HUES6 (cell line): ENCODE data around the gene SLC15A5.

Experiments
- H3K27ac ChIP-seq: 2 replicates; pipeline ENCODE4 v1.7.0; 2013; ENCODE audit warnings: low read depth, mild to moderate bottlenecking, low read length, inconsistent platforms
- H3K27me3 ChIP-seq: 2 replicates; pipeline ENCODE4 v1.6.1; 2013; ENCODE audit warnings: low read length; ENCODE audit not compliant: control insufficient read depth, insufficient read depth
- H3K36me3 ChIP-seq: 2 replicates; pipeline ENCODE4 v1.6.1; 2013; ENCODE audit warnings: low read length; ENCODE audit not compliant: control insufficient read depth, insufficient read depth
- H3K4me1 ChIP-seq: 2 replicates; pipeline ENCODE4 v1.6.1; 2013; ENCODE audit warnings: low read length; ENCODE audit not compliant: control insufficient read depth, insufficient read depth
- H3K4me3 ChIP-seq: 2 replicates; pipeline ENCODE4 v1.5.1; 2013; ENCODE audit warnings: low read depth, low read length
- H3K9ac ChIP-seq: one replicate; pipeline ENCODE4 v1.6.1; 2013; ENCODE audit warnings: mild to moderate bottlenecking, low read length
- H3K9me3 ChIP-seq: 2 replicates; pipeline ENCODE4 v1.6.1; 2013; ENCODE audit warnings: low read depth, low read length; ENCODE audit not compliant: control insufficient read depth, insufficient read depth

Gene SLC15A5

GRCh38 chr12:16184681-16185080, 92.8 kb downstream of the SLC15A5 start:
- Histone ChIP-seq H3K9me3 (no peaks in the 10 kb centered on the region; the same call in 1 of the 2 replicates), H3K27ac (no peak overlapping the region), H3K4me3 (no peak overlapping the region), H3K4me1 (peaks cover 14% of the 10 kb centered on the region), H3K9ac (no peak overlapping the region), H3K36me3 (no peaks in the 10 kb centered on the region), H3K27me3 (no peaks in the 10 kb centered on the region)

- Histone ChIP-seq H3K4me3 (no peak overlapping the region), H3K9ac (no peak overlapping the region), H3K27me3 (no peaks in the 10 kb centered on the region), H3K27ac (no peak overlapping the region), H3K4me1 (peaks cover 14% of the 10 kb centered on the region), H3K9me3 (no peaks in the 10 kb centered on the region; the same call in 1 of the 2 replicates), H3K36me3 (no peaks in the 10 kb centered on the region)
Measured at GRCh38 chr12:16183541-16183940, 93.9 kb downstream of the SLC15A5 start.

- Histone ChIP-seq H3K36me3 (no peaks in the 10 kb centered on the region), H3K9me3 (no peaks in the 10 kb centered on the region; the same call in 1 of the 2 replicates), H3K9ac (no peak overlapping the region), H3K4me3 (no peak overlapping the region), H3K27ac (no peak overlapping the region), H3K27me3 (no peaks in the 10 kb centered on the region), H3K4me1 (no peaks in the 10 kb centered on the region)
Measured at GRCh38 chr12:16175840-16176239, 101.6 kb downstream of the SLC15A5 start.

GRCh38 chr12:16174282-16174681, 103.2 kb downstream of the SLC15A5 start:
- Histone ChIP-seq H3K9me3 (no peaks in the 10 kb centered on the region), H3K36me3 (no peaks in the 10 kb centered on the region), H3K27me3 (no peaks in the 10 kb centered on the region), H3K4me3 (no peak overlapping the region), H3K9ac (no peak overlapping the region), H3K27ac (no peak overlapping the region), H3K4me1 (no peaks in the 10 kb centered on the region)

- Histone ChIP-seq H3K27ac (no peak overlapping the region), H3K9ac (no peak overlapping the region), H3K27me3 (no peaks in the 10 kb centered on the region), H3K4me3 (no peak overlapping the region), H3K36me3 (no peaks in the 10 kb centered on the region), H3K9me3 (no peaks in the 10 kb centered on the region), H3K4me1 (no peaks in the 10 kb centered on the region)
Measured at GRCh38 chr12:16171348-16171747, 106.1 kb downstream of the SLC15A5 start.

GRCh38 chr12:16168078-16168477, 109.4 kb downstream of the SLC15A5 start:
- H3K9ac ChIP-seq = no peak overlapping the region
- no peaks in the 10 kb centered on the region; the same call in 1 of the 2 replicates for H3K4me1 ChIP-seq
- H3K27me3 ChIP-seq = no peaks in the 10 kb centered on the region
- H3K36me3 ChIP-seq = no peaks in the 10 kb centered on the region
- H3K27ac ChIP-seq = no peak overlapping the region
- H3K9me3 ChIP-seq = no peaks in the 10 kb centered on the region
- H3K4me3 ChIP-seq = no peak overlapping the region

- Histone ChIP-seq H3K9ac (no peak overlapping the region), H3K4me3 (no peak overlapping the region), H3K27ac (no peak overlapping the region), H3K36me3 (no peaks in the 10 kb centered on the region), H3K9me3 (no peaks in the 10 kb centered on the region), H3K4me1 (no peaks in the 10 kb centered on the region; the same call in 1 of the 2 replicates), H3K27me3 (no peaks in the 10 kb centered on the region)
Measured at GRCh38 chr12:16166563-16167470, 110.7 kb downstream of the SLC15A5 start.

- H3K9ac ChIP-seq = no peak overlapping the region
- no peaks in the 10 kb centered on the region for H3K27me3 ChIP-seq
- H3K9me3 ChIP-seq = no peaks in the 10 kb centered on the region
- no peaks in the 10 kb centered on the region for H3K36me3 ChIP-seq
- no peak overlapping the region for H3K4me3 ChIP-seq
- H3K4me1 ChIP-seq = no peaks in the 10 kb centered on the region; the same call in 1 of the 2 replicates
- H3K27ac ChIP-seq = no peak overlapping the region
Measured at GRCh38 chr12:16165506-16165905, 112.0 kb downstream of the SLC15A5 start.

GRCh38 chr12:16163901-16164300, 113.6 kb downstream of the SLC15A5 start:
- no peaks in the 10 kb centered on the region for H3K27me3 ChIP-seq
- no peak overlapping the region for H3K9ac ChIP-seq
- H3K9me3 ChIP-seq = no peaks in the 10 kb centered on the region
- no peaks in the 10 kb centered on the region; the same call in 1 of the 2 replicates for H3K4me1 ChIP-seq
- H3K4me3 ChIP-seq = no peak overlapping the region
- H3K27ac ChIP-seq = no peak overlapping the region
- no peaks in the 10 kb centered on the region for H3K36me3 ChIP-seq

- Histone ChIP-seq H3K4me3 (no peak overlapping the region), H3K27ac (no peak overlapping the region), H3K4me1 (no peaks in the 10 kb centered on the region; the same call in 1 of the 2 replicates), H3K36me3 (no peaks in the 10 kb centered on the region), H3K9me3 (no peaks in the 10 kb centered on the region), H3K27me3 (no peaks in the 10 kb centered on the region), H3K9ac (no peak overlapping the region)
Measured at GRCh38 chr12:16163146-16163545, 114.3 kb downstream of the SLC15A5 start.

GRCh38 chr12:16159571-16159970, 117.9 kb downstream of the SLC15A5 start:
- no peaks in the 10 kb centered on the region for H3K27me3 ChIP-seq
- H3K4me3 ChIP-seq = no peak overlapping the region
- H3K9ac ChIP-seq = no peak overlapping the region
- no peaks in the 10 kb centered on the region for H3K9me3 ChIP-seq
- no peaks in the 10 kb centered on the region for H3K36me3 ChIP-seq
- H3K4me1 ChIP-seq = no peaks in the 10 kb centered on the region; the same call in 1 of the 2 replicates
- H3K27ac ChIP-seq = no peak overlapping the region
